ENCODE measurements around the gene IRS2.

The IRS2 gene

GRCh38 chr13:109802936-109803335, 16.6 kb upstream of the IRS2 start:
- DNase-seq (ENCODE audit: low read depth), result no peak

GRCh38 chr13:109795011-109795410, 8.6 kb upstream of the IRS2 start:
- no peak for DNase-seq (ENCODE audit: low read depth)

- no peak for DNase-seq (ENCODE audit: low read depth)
Measured at GRCh38 chr13:109794095-109794494, 7.7 kb upstream of the IRS2 start.

- no peak for DNase-seq (ENCODE audit: low read depth)
Measured at GRCh38 chr13:109792416-109793059, 6.2 kb upstream of the IRS2 start.

- DNase-seq (ENCODE audit: low read depth), result no peak
Measured at GRCh38 chr13:109790942-109791605, 4.7 kb upstream of the IRS2 start.

GRCh38 chr13:109790086-109790485, 3.7 kb upstream of the IRS2 start:
- no peak for DNase-seq (ENCODE audit: low read depth)

GRCh38 chr13:109789262-109789661, 2.9 kb upstream of the IRS2 start:
- no peak for DNase-seq (ENCODE audit: low read depth)

GRCh38 chr13:109788372-109789111, 2.2 kb upstream of the IRS2 start:
- DNase-seq (ENCODE audit: low read depth), result no peak

GRCh38 chr13:109787135-109787954, 962 bp upstream of the IRS2 start:
- no peak for DNase-seq (ENCODE audit: low read depth)

- no peak for DNase-seq (ENCODE audit: low read depth)
Measured at GRCh38 chr13:109785892-109786450, 412 bp downstream of the IRS2 start.

- DNase-seq (ENCODE audit: low read depth), result no peak
Measured at GRCh38 chr13:109785141-109785891, 1.1 kb downstream of the IRS2 start.

- no peak for DNase-seq (ENCODE audit: low read depth)
Measured at GRCh38 chr13:109784590-109785140, 1.7 kb downstream of the IRS2 start.

- DNase-seq (ENCODE audit: low read depth), result no peak
Measured at GRCh38 chr13:109783815-109784589, 2.4 kb downstream of the IRS2 start.

GRCh38 chr13:109783447-109783814, 3.0 kb downstream of the IRS2 start:
- DNase-seq (ENCODE audit: low read depth), result no peak

- no peak for DNase-seq (ENCODE audit: low read depth)
Measured at GRCh38 chr13:109782823-109783431, 3.5 kb downstream of the IRS2 start.

- no peak for DNase-seq (ENCODE audit: low read depth)
Measured at GRCh38 chr13:109782066-109782822, 4.1 kb downstream of the IRS2 start.

GRCh38 chr13:109781384-109782065, 4.9 kb downstream of the IRS2 start:
- no peak for DNase-seq (ENCODE audit: low read depth)

- no peak for DNase-seq (ENCODE audit: low read depth)
Measured at GRCh38 chr13:109780845-109781383, 5.5 kb downstream of the IRS2 start.
